Measurements from ENCODE around the gene EBI3. TPM values are rescaled to one million over a fixed set of nuclear protein-coding genes. Genes with fewer than 3 reads are reported as not detected.

EBI3 gene
- total and polyA plus RNA-seq, 2 of the 13 experiments (the other 11 are each of a cell fraction or from before 2014, with no cell fraction given) = 3.4 TPM; not detected in 1

- TF ChIP-seq, protein P1, sequence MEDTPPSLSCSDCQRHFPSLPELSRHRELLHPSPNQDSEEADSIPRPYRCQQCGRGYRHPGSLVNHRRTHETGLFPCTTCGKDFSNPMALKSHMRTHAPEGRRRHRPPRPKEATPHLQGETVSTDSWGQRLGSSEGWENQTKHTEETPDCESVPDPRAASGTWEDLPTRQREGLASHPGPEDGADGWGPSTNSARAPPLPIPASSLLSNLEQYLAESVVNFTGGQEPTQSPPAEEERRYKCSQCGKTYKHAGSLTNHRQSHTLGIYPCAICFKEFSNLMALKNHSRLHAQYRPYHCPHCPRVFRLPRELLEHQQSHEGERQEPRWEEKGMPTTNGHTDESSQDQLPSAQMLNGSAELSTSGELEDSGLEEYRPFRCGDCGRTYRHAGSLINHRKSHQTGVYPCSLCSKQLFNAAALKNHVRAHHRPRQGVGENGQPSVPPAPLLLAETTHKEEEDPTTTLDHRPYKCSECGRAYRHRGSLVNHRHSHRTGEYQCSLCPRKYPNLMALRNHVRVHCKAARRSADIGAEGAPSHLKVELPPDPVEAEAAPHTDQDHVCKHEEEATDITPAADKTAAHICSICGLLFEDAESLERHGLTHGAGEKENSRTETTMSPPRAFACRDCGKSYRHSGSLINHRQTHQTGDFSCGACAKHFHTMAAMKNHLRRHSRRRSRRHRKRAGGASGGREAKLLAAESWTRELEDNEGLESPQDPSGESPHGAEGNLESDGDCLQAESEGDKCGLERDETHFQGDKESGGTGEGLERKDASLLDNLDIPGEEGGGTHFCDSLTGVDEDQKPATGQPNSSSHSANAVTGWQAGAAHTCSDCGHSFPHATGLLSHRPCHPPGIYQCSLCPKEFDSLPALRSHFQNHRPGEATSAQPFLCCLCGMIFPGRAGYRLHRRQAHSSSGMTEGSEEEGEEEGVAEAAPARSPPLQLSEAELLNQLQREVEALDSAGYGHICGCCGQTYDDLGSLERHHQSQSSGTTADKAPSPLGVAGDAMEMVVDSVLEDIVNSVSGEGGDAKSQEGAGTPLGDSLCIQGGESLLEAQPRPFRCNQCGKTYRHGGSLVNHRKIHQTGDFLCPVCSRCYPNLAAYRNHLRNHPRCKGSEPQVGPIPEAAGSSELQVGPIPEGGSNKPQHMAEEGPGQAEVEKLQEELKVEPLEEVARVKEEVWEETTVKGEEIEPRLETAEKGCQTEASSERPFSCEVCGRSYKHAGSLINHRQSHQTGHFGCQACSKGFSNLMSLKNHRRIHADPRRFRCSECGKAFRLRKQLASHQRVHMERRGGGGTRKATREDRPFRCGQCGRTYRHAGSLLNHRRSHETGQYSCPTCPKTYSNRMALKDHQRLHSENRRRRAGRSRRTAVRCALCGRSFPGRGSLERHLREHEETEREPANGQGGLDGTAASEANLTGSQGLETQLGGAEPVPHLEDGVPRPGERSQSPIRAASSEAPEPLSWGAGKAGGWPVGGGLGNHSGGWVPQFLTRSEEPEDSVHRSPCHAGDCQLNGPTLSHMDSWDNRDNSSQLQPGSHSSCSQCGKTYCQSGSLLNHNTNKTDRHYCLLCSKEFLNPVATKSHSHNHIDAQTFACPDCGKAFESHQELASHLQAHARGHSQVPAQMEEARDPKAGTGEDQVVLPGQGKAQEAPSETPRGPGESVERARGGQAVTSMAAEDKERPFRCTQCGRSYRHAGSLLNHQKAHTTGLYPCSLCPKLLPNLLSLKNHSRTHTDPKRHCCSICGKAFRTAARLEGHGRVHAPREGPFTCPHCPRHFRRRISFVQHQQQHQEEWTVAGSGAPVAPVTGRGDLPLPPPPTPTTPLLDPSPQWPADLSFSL (CRISPR knock-in tag; IDR thresholded peaks at IDR 0.05) = no peak; the same call in 1 of the 2 replicates
- TF ChIP-seq, protein P2, sequence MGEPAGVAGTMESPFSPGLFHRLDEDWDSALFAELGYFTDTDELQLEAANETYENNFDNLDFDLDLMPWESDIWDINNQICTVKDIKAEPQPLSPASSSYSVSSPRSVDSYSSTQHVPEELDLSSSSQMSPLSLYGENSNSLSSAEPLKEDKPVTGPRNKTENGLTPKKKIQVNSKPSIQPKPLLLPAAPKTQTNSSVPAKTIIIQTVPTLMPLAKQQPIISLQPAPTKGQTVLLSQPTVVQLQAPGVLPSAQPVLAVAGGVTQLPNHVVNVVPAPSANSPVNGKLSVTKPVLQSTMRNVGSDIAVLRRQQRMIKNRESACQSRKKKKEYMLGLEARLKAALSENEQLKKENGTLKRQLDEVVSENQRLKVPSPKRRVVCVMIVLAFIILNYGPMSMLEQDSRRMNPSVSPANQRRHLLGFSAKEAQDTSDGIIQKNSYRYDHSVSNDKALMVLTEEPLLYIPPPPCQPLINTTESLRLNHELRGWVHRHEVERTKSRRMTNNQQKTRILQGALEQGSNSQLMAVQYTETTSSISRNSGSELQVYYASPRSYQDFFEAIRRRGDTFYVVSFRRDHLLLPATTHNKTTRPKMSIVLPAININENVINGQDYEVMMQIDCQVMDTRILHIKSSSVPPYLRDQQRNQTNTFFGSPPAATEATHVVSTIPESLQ (CRISPR knock-in tag; conservative IDR thresholded peaks at IDR 0.05) = no peak
- no peak for TF ChIP-seq ZBTB44 (CRISPR knock-in tag; IDR thresholded peaks at IDR 0.05)
- TF ChIP-seq RELA (CRISPR knock-in tag; IDR thresholded peaks at IDR 0.05) = peak; percentile 91; the same call in 1 of the 2 replicates
- peak; percentile 29 for TF ChIP-seq PTBP1 (IDR thresholded peaks at IDR 0.05; ENCODE audit: low read depth, low read length, poor library complexity, severe bottlenecking)
- TF ChIP-seq FOXM1 (CRISPR knock-in tag; IDR thresholded peaks at IDR 0.05) = no peak
- peak; percentile 18; the same call in 1 of the 2 replicates for TF ChIP-seq HMGXB3 (CRISPR knock-in tag; IDR thresholded peaks at IDR 0.05; ENCODE audit: borderline replicate concordance)
- TF ChIP-seq SMARCE1 (IDR thresholded peaks at IDR 0.05; ENCODE audit: borderline replicate concordance) = no peak
- no peak for TF ChIP-seq ZNF230 (CRISPR knock-in tag; IDR thresholded peaks at IDR 0.05)
- TF ChIP-seq YEATS4 (CRISPR knock-in tag; IDR thresholded peaks at IDR 0.05; ENCODE audit: borderline replicate concordance) = peak; percentile 62; the same call in 1 of the 2 replicates
- TF ChIP-seq ARNTL (CRISPR knock-in tag; IDR thresholded peaks at IDR 0.05) = no peak
- TF ChIP-seq HNRNPLL (IDR thresholded peaks at IDR 0.05; ENCODE audit: low read depth, low read length, poor library complexity, severe bottlenecking) = peak; percentile 81
Observed at GRCh38 chr19:4182084-4182810, 47.1 kb upstream of the EBI3 start, which contains the start of the genes ANKRD24 and SIRT6 (continued).
